PFSK-1 (cell line): ENCODE data around the gene VARS2.

ENCODE experiments used
- FOXP2 ChIP-seq: optimal IDR thresholded peaks from 2 replicates; pipeline ENCODE3; 2011; ENCODE audit warnings: borderline replicate concordance, control low read depth, inconsistent platforms; ENCODE audit not compliant: insufficient read depth; ENCODE audit errors: extremely low read length, extremely low read depth
- POLR2AphosphoS5 ChIP-seq: IDR thresholded peaks from 2 replicates; pipeline ENCODE4 v1.6.1; 2012; ENCODE audit warnings: low read depth, mild to moderate bottlenecking, control low read depth, low read length, moderate library complexity
- SIN3A ChIP-seq: IDR thresholded peaks from 2 replicates; pipeline ENCODE4 v1.6.1; 2012; ENCODE audit warnings: mild to moderate bottlenecking, low read length, moderate library complexity, borderline replicate concordance; ENCODE audit not compliant: insufficient read depth
- TAF1 ChIP-seq: IDR thresholded peaks from 2 replicates; pipeline ENCODE4 v1.6.1; 2012; ENCODE audit warnings: low read length, control low read depth, borderline replicate concordance; ENCODE audit not compliant: insufficient read depth
- TF ChIP-seq, protein P1 (sequence below), 2 experiments: IDR thresholded peaks; 2 replicates each; pipeline versions ENCODE4 v1.6.1 to v1.8.0; 2011 to 2012; ENCODE audit warnings: low read depth in 2 of 2, low read length in 2 of 2, control low read depth in 1 of 2, inconsistent platforms in 1 of 2, mild to moderate bottlenecking in 1 of 2, moderate library complexity in 1 of 2; ENCODE audit not compliant: insufficient read depth in 1 of 2

VARS2 gene

DNA sequence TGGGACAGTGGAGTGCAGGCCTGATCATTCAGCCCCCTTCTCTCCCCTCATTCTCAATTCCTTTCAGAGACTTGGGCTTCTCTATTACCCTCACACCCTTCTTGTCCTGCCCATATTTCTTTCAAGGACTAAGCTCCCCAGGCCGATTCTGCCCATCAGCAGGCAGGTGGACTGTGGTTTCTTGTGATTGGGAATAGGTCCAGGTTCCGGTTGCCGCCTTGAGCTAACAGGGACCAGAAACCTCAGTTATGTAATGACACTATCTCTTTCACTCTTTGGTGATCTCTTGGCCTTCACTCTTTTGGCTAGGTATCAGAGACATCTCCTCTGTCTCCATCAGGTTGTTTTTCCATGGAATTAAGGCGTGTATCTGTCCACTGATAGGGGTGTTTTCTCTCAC, 33.2 kb downstream of the VARS2 start:
- no peak for TF ChIP-seq SIN3A
- no peak for TF ChIP-seq TAF1
- TF ChIP-seq, protein P1, sequence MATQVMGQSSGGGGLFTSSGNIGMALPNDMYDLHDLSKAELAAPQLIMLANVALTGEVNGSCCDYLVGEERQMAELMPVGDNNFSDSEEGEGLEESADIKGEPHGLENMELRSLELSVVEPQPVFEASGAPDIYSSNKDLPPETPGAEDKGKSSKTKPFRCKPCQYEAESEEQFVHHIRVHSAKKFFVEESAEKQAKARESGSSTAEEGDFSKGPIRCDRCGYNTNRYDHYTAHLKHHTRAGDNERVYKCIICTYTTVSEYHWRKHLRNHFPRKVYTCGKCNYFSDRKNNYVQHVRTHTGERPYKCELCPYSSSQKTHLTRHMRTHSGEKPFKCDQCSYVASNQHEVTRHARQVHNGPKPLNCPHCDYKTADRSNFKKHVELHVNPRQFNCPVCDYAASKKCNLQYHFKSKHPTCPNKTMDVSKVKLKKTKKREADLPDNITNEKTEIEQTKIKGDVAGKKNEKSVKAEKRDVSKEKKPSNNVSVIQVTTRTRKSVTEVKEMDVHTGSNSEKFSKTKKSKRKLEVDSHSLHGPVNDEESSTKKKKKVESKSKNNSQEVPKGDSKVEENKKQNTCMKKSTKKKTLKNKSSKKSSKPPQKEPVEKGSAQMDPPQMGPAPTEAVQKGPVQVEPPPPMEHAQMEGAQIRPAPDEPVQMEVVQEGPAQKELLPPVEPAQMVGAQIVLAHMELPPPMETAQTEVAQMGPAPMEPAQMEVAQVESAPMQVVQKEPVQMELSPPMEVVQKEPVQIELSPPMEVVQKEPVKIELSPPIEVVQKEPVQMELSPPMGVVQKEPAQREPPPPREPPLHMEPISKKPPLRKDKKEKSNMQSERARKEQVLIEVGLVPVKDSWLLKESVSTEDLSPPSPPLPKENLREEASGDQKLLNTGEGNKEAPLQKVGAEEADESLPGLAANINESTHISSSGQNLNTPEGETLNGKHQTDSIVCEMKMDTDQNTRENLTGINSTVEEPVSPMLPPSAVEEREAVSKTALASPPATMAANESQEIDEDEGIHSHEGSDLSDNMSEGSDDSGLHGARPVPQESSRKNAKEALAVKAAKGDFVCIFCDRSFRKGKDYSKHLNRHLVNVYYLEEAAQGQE (IDR thresholded peaks at IDR 0.05; ENCODE audit: insufficient read depth in 1 of 2, low read depth in 2 of 2, low read length in 2 of 2) = no peak
- no peak for TF ChIP-seq POLR2AphosphoS5
- no peak for TF ChIP-seq FOXP2

DNA sequence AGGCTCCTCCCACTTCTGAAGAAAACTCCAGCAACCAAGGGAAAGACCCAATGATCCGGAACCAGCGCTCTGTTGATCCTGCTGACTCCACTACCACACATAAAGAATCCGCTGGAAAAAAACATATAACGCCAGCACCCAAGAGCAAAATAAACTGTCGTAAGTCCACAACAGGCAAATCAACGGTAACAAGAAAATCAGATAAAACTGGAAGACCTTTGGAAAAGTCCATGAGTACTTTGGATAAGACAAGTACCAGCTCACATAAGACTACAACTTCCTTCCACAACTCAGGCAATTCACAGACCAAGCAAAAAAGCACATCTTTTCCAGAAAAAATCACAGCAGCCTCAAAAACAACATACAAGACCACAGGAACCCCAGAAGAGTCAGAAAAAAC, 34.8 kb downstream of the VARS2 start:
- TF ChIP-seq FOXP2 (no peak), POLR2AphosphoS5 (no peak), SIN3A (no peak), TAF1 (no peak)
- TF ChIP-seq, protein P1 (IDR thresholded peaks at IDR 0.05; ENCODE audit: insufficient read depth in 1 of 2, low read depth in 2 of 2, low read length in 2 of 2) = no peak

DNA sequence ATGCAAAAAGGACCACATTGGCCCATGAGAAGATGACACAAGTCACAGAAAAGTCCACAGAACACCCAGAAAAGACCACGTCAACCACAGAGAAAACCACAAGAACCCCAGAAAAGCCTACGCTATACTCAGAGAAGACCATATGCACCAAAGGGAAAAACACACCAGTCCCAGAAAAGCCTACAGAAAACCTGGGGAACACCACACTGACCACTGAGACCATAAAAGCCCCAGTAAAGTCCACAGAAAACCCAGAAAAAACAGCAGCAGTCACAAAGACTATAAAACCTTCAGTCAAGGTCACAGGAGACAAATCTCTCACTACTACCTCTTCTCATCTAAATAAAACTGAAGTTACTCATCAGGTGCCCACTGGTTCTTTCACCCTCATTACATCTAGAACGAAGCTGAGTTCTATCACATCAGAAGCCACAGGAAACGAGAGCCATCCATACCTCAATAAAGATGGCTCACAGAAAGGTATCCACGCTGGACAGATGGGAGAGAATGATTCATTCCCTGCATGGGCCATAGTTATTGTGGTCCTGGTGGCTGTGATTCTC, 38.0 kb downstream of the VARS2 start:
- no peak for TF ChIP-seq FOXP2
- TF ChIP-seq SIN3A = no peak
- TF ChIP-seq TAF1 = no peak
- TF ChIP-seq POLR2AphosphoS5 = no peak
- TF ChIP-seq, protein P1 (IDR thresholded peaks at IDR 0.05; ENCODE audit: insufficient read depth in 1 of 2, low read depth in 2 of 2, low read length in 2 of 2) = no peak

DNA sequence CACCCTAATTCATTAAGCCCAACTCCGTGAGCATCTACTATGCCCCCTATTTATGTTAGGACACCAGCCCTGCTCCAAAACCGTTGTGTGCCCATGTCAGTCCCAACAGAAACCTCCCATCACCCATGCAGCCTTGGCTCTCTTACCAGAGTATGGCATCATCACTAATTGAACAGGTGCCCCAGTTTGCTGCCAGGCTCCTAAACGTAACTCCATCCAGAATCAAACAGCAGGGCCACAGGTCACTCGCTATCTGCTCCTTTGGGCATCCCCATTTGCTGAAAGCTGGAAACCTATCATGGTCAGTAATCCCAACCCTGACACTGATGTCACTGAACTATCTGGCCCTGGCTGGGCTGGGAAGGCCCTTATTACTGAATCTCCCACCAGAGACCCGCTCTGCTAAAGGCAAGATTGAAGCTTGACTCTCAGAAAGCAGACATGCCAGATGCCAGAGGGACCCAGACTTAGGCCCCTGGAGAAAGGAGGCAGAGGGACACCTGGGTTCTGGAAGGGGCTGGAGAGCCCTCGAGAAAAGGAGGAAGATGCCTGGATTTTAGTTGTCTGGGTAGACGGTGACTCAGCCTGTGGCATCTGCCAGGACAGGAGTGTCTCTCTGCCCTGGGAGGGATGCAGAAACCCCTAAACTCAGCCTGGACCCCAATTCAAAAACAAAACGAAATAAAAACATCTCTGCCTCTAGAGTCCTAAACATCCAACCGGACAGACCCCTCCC, 40.8 kb downstream of the VARS2 start:
- TF ChIP-seq, protein P1 (IDR thresholded peaks at IDR 0.05; ENCODE audit: insufficient read depth in 1 of 2, low read depth in 2 of 2, low read length in 2 of 2) = no peak
- TF ChIP-seq POLR2AphosphoS5 (no peak), FOXP2 (no peak)
